ENCODE results near the gene GSX2. TPM values are rescaled to one million over a fixed set of nuclear protein-coding genes. Genes with fewer than 3 reads are reported as not detected.

Gene GSX2
- total and polyA plus RNA-seq, 2 of the 4 experiments (the other 2 are of a cell fraction), result not detected

DNA sequence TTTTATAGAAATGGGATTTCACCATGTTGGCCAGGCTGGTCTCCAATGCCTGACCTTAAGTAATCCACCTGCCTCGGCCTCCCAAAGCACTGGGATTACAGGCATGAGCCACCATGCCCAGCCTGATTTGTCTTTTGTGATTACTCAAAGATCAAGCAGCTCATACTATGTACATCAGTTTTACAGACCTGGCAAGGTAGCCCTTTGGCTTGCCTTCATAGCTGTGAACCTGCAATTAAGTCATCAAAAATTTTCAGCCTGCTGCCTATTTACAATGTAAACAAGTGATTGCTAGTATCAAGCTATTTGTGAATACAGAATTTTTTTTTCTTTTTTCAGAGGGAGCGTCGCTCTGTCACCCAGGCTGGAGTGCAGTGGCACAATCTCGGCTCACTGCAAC lies 46.2 kb downstream of the GSX2 start:
- no peak for ATAC-seq (ENCODE audit: low read depth)
- Histone ChIP-seq H3K9me3 (ENCODE audit: control insufficient read depth, insufficient read depth, low read length) (no peaks in the 10 kb centered on the region; the same call in 1 of the 2 replicates), H2BK15ac (ENCODE audit: low read depth, low read length) (no peak overlapping the region), H3K36me3 (ENCODE audit: control insufficient read depth, insufficient read depth, low read length) (no peaks in the 10 kb centered on the region), H3K9ac (ENCODE audit: low read depth, low read length) (no peak overlapping the region), H2BK120ac (ENCODE audit: low read depth, low read length) (no peak overlapping the region), H2AFZ (replicated peaks; ENCODE audit: low read length, poor library complexity) (no peak overlapping the region), H3K23ac (ENCODE audit: low read depth, low read length) (no peak overlapping the region), H3K4me2 (ENCODE audit: low read depth, low read length) (no peak overlapping the region), H3K4ac (ENCODE audit: low read depth, low read length) (no peak overlapping the region), H2AK5ac (ENCODE audit: low read depth, low read length) (no peak overlapping the region), H3K18ac (ENCODE audit: low read depth, low read length) (no peak overlapping the region), H2BK5ac (ENCODE audit: low read depth, low read length, poor library complexity, severe bottlenecking) (no peak overlapping the region), H2AK9ac (replicated peaks; ENCODE audit: low read depth, low read length, poor library complexity) (no peak overlapping the region), H2BK20ac (ENCODE audit: low read depth, low read length) (no peak overlapping the region), H4K91ac (ENCODE audit: insufficient read depth, low read depth, low read length) (no peak overlapping the region), H4K5ac (ENCODE audit: low read depth, low read length) (no peak overlapping the region), H3K4me3 (ENCODE audit: insufficient read depth, low read depth, low read length) (no peak overlapping the region), H4K20me1 (ENCODE audit: insufficient read depth, low read length) (no peaks in the 10 kb centered on the region), H3K27me3 (ENCODE audit: control insufficient read depth, insufficient read depth, low read length) (no peaks in the 10 kb centered on the region), H3K79me1 (ENCODE audit: low read depth in 1 of 2, low read length in 2 of 2) (no peaks in the 10 kb centered on the region), H3K14ac (replicated peaks; ENCODE audit: low read depth, low read length) (no peak overlapping the region), H4K8ac (ENCODE audit: low read depth in 2 of 2, low read length in 2 of 2) (no peak overlapping the region), H3K4me1 (ENCODE audit: control insufficient read depth, insufficient read depth, low read length) (no peaks in the 10 kb centered on the region), H3K9me1 (ENCODE audit: insufficient read depth, low read length) (no peaks in the 10 kb centered on the region), H3K27ac (ENCODE audit: insufficient read depth, low read length) (no peak overlapping the region), H3K56ac (ENCODE audit: extremely low read depth, insufficient read depth, low read length) (no peak overlapping the region)
- TF ChIP-seq RAD21 (IDR thresholded peaks at IDR 0.05; ENCODE audit: low read length), result no peak
- no peak for TF ChIP-seq CEBPB (IDR thresholded peaks at IDR 0.05; ENCODE audit: low read depth, low read length)
- TF ChIP-seq NFE2L2 (IDR thresholded peaks at IDR 0.05; ENCODE audit: low read depth, low read length), result no peak
- TF ChIP-seq RCOR1 (IDR thresholded peaks at IDR 0.05; ENCODE audit: insufficient replicate concordance, low read length), result no peak
- TF ChIP-seq, protein P1, sequence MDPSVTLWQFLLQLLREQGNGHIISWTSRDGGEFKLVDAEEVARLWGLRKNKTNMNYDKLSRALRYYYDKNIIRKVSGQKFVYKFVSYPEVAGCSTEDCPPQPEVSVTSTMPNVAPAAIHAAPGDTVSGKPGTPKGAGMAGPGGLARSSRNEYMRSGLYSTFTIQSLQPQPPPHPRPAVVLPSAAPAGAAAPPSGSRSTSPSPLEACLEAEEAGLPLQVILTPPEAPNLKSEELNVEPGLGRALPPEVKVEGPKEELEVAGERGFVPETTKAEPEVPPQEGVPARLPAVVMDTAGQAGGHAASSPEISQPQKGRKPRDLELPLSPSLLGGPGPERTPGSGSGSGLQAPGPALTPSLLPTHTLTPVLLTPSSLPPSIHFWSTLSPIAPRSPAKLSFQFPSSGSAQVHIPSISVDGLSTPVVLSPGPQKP (IDR thresholded peaks at IDR 0.05; ENCODE audit: borderline replicate concordance, low read depth, low read length), result no peak
- TF ChIP-seq, protein P2, sequence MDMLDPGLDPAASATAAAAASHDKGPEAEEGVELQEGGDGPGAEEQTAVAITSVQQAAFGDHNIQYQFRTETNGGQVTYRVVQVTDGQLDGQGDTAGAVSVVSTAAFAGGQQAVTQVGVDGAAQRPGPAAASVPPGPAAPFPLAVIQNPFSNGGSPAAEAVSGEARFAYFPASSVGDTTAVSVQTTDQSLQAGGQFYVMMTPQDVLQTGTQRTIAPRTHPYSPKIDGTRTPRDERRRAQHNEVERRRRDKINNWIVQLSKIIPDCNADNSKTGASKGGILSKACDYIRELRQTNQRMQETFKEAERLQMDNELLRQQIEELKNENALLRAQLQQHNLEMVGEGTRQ (IDR thresholded peaks at IDR 0.05; ENCODE audit: low read depth, low read length), result no peak
- intact Hi-C loops (cut with micrococcal nuclease) (no loop called here), in situ Hi-C loops (cut with MboI; ENCODE audit: low sequenced_read_pairs) (no loop called here), dilution Hi-C loops (cut with HindIII; ENCODE audit: low sequenced_read_pairs, unreplicated experiment) (no loop called here)
- POLR2A ChIA-PET (ENCODE audit: unreplicated experiment), result no interaction called here
- DNase-seq, result no peak
- BruUV-seq (replicated peaks), result no TSS peak
- CTCF ChIA-PET, result no interaction called here
- 100% methylated on average over 1 of the region's 4 CpGs; no CpG with 5 or more reads in 1 of the 2 experiments for WGBS, 2 experiments (ENCODE audit: extremely low coverage in 2 of 2, insufficient read length in 1 of 2)

Data from IMR-90 (cell line).